22Rv1 (cell line): ENCODE measurements around the gene AOPEP.

Experiments used
- ZFX ChIP-seq: fragments of 450-650 bp; IDR thresholded peaks from 2 replicates; pipeline ENCODE4 v1.6.1; 2017; ENCODE audit warnings: antibody characterized with exemption, borderline replicate concordance
- TF ChIP-seq, protein P1 (sequence below): fragments of 450-650 bp; IDR thresholded peaks from 2 replicates; pipeline ENCODE4 v1.5.1; 2017; ENCODE audit warnings: mild to moderate bottlenecking

DNA sequence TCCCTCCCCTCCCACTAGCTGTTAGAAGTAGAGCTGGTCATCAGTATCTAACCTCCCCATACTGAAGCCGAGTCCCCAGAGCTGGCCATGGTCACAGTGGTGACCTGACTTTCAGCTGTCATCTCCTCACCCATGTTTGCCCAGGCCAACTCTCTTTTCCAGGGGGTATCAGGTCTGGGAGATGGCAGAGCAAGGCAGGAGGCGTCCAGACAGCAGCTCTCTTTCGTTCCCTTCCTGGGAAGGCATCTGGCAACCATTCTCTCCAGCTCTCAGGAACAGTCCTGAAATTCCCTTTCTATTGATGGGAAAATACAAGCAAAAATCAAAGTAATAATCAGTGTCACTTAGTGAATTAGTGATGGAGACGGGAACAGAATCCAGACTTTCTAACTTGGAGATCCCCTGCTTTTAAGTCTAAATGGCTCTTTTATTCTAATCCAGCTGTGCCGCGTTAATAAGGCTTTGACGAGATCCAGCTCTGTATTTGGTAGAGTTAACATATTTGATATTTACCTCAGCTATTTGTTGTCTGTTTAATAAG is 21.3 kb upstream of the AOPEP start:
- TF ChIP-seq, protein P1, sequence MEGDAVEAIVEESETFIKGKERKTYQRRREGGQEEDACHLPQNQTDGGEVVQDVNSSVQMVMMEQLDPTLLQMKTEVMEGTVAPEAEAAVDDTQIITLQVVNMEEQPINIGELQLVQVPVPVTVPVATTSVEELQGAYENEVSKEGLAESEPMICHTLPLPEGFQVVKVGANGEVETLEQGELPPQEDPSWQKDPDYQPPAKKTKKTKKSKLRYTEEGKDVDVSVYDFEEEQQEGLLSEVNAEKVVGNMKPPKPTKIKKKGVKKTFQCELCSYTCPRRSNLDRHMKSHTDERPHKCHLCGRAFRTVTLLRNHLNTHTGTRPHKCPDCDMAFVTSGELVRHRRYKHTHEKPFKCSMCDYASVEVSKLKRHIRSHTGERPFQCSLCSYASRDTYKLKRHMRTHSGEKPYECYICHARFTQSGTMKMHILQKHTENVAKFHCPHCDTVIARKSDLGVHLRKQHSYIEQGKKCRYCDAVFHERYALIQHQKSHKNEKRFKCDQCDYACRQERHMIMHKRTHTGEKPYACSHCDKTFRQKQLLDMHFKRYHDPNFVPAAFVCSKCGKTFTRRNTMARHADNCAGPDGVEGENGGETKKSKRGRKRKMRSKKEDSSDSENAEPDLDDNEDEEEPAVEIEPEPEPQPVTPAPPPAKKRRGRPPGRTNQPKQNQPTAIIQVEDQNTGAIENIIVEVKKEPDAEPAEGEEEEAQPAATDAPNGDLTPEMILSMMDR = no peak
- no peak for TF ChIP-seq ZFX
